ENCODE measurements around the gene SMAD3.
A peak's percentile ranks its signal among the peaks of the same experiment; 100 is the strongest.

Gene SMAD3

DNA sequence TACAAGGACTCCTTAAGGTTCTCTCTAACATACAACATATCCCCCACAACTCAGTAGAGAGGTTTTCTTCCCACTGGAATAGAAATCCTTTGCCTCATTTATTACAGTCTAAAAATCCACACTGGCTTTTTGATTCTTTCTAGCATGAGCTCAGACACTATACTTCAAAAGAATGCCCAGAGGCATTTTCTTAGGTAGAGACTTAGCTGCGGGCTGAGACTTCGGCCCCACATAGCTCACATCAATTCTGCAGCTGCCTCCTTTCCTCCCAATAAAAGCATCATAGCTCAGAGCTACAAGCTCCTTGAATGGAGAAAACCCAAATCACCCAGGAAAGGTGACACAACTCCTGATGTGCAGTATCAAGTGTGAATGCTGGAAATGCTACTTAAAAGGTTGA is 136.7 kb downstream of the SMAD3 start:
- DNase-seq: no peak

DNA sequence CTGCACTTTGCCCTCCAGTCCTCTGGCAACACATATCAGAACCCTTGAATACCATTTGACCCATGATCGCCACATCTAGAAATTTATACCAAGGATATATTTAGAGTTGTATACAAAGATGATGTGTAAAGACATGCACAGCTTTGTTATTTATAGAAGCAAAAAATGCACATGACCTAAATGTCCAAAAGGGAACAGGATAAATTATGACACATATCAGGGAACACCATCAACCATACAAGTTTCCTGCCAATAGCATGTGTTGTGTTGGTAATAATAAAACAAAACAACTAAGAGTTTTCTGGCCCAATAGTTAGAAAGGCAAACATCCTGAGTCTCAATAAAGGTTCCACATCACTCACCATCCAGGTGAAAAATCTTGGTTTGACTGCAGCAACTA is 137.6 kb downstream of the SMAD3 start:
- no peak for DNase-seq

DNA sequence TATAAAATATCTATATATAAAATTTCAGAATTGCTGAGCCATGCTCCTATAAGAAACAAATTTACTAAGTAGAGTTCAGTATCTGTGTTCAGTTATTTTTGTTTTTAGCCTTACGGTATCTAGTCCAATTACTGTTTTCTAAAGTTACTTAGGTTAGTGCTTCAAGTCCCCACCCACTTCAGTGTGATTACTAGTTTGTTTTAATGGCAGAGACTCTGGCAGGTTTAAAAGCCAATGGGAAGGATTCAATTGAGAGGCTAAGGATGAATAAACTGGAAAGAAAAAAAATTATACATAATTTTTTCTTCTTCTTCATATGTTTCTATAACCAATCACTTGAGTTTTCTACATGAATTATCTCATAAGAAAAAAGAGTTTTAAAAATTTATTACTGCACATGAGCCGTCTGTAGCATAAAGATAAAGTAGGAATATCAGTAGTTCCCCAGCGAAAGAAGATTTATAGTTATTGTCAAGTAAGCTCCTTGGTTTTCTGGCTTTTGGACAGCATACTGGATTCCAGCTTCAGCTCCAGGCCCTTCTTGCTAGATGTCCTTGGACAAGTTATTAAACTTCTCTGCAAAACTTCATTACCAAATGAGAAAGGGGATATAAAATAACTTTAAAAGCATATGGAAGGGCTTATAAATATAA is 142.3 kb downstream of the SMAD3 start:
- DNase-seq: no peak

DNA sequence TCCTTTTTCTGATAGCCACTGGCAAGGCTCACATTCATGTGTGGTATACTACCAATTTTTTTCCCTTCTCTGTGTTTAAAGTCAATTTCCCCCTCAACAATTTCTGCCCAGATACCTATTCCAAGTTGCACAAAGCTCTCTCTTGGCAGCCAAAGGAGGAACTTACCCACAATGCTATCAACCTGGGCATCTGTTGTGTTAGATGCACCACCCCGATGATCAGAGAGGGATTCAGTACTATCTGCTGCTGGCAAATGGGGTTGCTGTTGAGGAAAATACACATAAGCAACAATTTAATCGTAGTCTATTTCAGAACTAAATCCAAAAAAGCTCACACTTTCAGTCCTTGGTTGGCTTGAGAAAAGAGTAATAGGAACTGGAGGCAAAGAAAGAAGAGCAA is 143.0 kb downstream of the SMAD3 start:
- no peak for DNase-seq

DNA sequence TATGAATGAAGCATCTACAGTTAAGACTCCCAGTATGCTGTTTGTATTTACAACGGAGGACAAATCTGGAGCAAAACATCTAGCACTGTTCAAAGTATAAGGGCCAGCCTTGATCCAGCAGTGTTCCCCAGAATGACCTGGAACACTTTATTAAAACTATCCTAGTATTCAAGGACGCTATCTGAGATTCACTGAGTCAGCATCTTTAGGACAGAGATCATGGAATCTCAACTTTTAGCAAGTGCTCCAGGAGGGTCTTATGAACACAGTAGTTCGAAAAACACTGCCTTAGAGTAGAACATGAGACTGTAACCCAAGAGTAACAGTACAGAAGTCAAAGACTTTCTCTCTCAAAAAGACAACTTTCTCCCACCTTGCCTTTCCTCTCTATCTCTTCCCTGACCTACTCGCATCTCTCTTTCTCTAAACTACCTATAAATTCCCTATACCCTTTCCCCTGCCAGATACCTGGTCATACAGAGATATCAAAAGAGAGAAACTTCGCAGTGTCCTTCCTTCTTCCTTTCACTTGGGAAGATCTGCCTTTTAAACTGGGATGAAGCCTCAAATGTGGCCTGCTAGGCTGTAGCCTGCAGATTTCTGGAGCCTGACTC is 145.3 kb downstream of the SMAD3 start:
- DNase-seq: no peak

DNA sequence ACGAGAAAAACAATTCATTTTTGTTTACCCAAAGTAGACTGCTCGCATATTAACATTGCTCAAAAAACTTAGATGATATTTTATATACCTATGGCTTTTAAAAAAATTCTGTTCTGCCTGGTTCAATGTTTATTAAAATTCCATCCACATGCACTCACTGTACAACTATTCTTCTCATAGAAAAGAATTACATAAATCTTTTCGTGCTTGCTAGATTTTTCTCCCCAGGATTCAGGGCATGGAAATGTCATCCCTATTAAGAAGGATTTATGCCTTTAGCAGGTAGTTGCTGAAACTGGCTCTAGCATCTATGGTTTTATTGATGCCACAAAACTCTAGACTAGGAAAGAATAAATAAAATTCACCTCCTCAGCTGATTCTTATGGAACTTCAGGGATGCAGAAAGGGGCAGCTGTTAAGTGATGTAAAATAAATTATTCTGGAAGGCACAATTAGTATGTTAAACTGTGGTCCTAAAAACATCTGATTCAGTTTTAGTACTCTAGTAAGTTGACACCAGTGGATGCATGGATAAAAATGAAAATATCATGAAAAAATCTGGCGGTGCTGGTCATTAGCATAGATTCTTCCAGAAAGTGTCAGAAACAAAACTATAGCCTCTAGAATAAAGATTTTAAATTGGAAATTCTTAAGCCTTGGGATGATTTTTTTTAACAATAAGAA is 147.4 kb downstream of the SMAD3 start:
- no peak for DNase-seq

DNA sequence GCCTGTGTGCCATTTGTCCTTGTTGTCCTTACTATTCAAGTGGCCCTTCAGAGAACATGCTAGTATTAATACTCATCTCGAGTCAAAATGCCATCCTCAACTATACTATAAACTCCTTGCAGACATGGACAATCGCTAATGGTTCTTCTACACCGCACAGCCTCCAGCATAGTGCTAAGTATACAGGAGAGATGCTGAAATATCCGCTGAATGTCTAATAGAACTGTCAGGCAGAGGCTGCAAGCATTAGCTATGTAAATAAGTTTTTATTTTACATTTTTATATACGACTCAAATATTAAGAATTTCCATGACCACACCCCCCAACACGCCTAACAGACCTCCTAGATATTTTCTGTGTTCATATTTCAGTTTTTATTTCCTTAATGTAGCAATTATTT is 149.7 kb downstream of the SMAD3 start:
- no peak for DNase-seq

DNA sequence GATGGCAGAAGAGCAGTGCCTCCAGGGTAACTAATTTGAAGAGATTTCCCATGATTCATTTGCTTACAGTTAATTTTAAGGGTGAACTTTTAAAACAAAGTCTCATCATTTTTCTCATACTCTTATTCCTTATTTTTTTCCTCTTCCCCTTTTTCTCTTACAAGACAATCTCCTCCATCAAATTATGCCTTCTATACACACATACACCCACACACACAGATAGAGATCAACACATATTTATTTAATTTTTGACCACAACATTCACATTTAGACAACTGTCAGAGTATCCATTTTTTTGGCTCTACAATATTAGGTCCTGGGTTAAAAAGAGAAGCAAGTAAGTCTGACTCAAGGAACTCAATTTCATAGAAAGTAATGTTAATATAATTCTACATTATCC is 151.5 kb downstream of the SMAD3 start:
- no peak for DNase-seq

DNA sequence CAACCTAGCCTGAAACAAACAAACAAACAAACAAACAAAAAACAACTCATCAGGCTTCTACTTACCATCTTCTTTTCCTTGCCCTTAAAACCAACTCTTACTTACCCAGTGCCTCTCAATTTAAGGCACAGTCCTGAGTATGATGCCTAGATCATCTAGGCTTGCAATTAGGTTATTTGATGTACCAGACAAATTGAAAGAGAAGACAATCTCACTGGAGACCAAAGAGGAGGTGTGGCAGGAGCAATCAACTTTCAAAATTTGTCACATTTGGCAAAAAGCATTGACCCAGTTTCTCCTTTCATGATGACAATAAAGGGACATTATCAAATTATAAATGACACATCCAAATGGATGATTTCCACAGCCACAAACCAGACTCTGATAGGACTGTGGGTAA is 153.0 kb downstream of the SMAD3 start:
- no peak for DNase-seq

DNA sequence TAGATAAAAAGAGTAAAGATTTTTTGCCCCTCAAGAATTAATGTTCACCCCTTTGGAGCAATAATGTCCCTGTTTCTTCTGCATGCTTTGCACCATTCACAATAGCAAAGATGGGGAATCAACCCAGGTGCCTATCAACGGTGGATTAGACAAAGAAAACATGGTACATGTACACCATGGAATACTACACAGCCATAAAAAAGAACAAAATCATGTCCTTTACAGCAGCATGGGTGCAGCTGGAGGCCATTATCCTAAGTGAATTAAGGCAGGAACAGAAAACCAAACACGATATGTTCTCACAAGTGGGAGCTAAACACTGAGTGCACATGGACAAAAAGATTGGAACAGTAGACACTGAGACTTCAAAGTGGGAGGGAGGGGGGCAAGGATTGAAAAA is 153.9 kb downstream of the SMAD3 start:
- DNase-seq: no peak

DNA sequence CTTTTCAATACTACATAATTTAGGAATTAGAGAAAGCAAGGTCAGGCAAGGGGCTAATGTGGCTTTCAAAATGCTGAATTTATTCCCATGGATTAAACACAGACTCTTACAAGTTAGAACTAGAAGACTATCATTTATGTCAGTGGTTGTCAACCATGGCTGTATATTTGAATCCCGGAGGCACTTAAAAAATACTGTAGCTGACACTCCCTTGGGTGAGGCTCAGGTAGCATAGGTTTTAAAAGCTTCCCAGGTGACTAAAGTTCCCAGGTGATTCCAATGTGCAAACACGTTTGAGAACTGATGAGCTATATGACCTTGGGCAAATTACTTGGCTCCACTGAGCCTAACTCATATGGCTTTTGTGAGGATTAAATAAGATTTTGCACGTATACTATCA is 159.5 kb downstream of the SMAD3 start:
- DNase-seq: no peak

DNA sequence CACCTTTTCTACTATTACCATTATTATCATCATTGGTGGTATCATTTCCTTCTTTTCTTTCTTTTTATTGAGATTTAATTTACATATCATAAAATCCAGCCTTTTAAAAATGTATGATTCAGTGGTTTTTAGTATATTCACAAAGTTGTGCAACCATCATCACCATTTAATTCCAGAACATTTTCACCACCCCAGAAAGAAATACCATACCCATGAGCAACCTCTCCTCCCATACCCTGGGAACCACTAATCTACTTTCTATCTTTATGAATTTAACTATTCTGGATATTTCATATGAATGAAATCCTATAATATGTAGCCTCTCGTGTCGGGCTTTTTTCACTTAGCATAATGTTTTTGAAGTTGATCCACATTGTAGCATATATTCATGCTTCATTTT is 159.9 kb downstream of the SMAD3 start:
- no peak for DNase-seq

DNA sequence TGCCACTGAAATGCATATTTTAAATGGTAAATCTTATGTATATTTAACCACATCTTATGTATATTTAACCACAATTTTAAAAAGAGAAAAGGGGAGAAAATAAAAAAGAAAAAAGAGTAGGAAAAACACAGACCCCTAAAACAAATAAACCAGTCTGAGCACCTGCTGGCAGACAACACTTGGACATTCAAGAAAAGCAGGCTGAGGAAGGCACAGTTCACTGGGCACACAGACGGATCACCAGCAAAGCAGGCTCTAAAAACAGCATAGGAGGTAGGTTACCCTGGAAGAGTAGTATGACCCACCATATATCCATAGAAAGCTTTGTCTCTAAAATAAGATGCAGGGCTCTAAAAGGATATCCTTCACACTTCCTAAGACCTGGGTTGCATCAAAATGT is 162.0 kb downstream of the SMAD3 start:
- no peak for DNase-seq

DNA sequence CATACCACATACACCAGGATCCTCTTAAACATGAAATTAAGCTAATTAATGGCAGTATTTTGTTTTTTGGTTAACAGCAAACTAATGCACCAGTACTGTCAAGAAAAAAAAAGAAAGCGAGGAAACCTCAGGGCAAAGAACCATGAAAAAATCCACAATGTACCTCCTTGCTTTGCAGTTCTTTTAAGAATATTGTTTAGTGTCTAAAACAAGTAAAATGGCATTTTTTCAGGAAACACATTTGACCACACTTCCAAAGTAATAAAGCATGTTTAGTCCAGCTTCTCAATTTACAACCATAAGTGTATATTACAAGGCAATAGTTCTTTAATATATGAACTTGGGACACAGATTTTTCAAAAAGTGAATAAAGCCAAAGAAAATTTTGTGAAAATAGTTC is 162.4 kb downstream of the SMAD3 start:
- no peak for DNase-seq

DNA sequence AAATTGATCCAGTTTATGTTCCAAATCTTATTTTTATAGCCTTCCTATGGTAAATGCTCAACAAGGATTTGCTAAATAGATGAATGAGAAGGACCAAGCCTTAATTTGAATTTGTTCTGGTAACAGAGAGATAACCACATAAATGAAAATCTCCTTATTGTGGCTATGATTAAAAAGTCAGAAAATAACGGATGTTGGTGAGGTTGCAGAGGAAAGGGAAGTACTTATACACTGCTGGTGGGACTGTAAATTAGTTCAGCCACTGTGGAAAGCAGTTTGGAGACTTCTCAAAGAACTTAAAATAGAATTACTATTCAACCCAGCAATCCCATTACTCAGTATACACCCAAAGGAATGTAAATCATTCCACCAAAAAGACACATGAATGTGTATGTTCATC is 162.9 kb downstream of the SMAD3 start:
- DNase-seq: no peak

DNA sequence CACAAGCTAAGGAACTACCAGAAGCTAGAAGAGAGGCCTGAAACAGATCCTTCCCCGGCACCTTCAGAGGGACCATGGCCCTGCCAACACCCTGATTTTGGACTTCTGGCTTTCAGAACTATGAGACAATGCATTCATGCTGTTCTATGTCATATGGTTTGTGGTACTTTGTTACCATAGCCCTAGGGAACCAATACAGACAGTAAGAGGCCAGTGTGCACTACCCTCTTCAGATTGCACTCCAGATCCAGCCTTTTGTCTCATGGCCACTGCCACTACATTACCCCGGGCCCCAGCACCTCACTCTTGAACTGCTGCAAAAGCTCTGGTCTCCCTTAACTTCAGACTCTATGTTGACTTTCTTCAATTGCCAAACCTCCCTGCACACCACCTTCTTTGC is 165.1 kb downstream of the SMAD3 start:
- no peak for DNase-seq

DNA sequence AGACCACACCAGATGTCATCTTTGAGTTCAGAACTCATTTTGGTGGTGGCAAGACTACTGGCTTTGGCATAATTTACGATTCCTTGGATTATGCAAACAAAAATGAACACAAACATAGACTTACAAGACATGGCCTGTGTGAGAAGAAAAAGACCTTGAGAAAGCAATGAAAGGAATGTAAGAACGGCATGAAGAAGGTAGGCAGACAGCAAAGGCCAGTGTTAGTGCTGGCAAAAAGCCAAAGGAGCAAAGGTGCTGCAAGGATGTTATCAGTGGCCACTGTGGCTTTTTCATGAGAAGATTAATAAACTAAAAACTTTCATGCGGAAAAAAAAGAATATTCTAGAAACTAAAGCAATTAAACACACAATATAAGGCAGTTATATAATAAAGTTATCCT is 167.2 kb downstream of the SMAD3 start:
- DNase-seq: no peak

DNA sequence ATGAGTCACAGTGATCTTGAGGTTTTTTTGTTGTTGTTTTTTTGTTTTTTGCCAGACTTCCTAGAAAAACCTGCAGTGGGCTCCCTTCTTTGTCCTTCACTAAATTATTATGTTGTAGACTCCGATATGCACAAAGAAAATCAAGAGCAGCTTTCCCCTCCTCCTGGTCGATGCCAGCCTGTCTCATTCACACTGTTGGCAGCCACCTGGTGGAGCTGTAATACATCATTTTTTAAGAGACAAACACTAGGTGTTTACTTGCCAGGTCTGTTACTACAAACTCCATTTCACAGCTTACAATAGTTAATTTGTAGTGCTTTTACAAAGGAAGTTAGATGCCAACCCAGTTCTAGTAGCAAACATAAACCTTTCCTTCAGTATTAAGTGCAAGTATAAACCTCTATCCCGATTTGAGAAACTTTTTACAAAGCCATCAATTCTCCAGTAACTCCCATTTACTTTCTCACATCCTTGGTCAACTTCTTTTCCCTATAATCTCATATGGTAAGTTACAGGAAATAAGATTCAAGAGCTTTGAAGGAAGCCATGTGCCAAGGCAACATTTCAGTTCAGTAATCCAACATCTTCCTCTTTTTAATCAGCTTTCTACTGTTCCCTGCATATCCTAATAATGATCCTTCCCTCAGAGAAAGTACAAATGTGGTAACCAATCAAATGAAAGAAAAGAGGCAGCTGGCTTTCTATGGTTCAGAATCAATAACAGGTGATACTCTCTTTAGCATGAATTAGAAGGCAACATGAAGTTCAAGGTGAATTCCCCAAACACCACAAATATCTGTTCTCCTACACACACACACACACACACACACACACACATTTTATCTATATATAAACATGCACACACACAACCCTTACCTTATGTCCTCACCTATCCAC is 175.1 kb downstream of the SMAD3 start:
- peak; percentile 57 to 84 for DNase-seq

DNA sequence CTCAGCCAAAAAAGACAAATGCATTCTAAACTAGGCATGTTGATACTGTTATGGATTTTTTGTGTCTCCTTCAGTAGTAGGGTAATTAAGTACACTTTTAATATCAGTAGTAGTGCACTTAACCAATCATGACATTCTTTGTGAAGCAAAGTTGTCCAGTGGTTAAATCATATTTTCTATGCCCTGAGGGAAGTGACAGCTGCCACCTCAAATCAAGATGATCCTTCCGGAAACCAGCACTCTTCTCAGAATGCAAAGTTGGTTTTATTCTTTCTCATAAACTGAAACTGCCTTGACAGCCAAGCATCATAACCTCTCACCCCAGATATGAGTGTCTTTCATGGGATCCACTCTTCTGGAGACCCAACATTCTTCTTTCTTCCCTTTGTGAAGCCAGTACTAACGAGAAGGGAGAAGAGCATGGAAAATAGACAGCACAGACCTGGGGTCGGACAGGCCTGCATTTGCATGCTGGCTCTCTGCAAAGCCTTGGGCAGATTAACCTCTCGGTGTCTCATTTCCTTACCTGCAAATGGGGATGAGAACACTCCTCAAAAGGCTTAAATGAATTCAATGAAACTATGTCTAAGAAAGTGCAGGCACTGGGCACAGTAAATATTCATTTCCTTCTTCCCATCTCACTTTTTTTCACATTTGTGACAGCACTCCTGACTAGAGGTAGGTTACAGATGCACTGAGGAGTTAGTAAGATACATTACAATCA is 175.9 kb downstream of the SMAD3 start:
- no peak for DNase-seq

DNA sequence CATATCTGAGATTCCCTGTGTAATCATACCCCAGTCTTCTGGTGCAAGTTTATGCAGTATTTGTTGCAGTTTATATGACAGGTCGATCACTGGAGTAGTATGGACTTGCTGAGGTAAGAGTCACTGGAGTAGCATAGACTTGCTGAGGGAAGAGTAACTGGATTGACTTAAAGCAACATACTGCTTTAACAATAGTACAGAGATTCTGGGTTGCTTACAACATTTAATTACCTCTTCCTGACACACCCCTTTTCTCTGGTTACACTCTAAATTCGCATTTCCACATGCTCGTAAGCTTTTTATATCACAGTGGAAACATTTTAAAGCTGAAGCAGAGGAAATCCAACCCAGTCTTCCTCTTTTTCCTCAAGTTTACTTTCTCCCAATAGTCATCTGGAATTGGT is 177.3 kb downstream of the SMAD3 start:
- DNase-seq: no peak

Measured in NCI-H2081 (cell line).